HG03064 (cell line): ENCODE data around the gene KNOP1.

Source experiments
- ATAC-seq: cut with Tn5 transposase; IDR thresholded peaks from one replicate; pipeline ENCODE4 v1.9.1; 2021; ENCODE audit warnings: low read depth; ENCODE audit not compliant: unreplicated experiment

The KNOP1 gene

GRCh38 chr16:19708296-19709205, 9.5 kb downstream of the KNOP1 start:
- ATAC-seq = no peak

GRCh38 chr16:19707569-19708295, 10.3 kb downstream of the KNOP1 start:
- ATAC-seq = no peak

- no peak for ATAC-seq
Measured at GRCh38 chr16:19706846-19707245, 11.2 kb downstream of the KNOP1 start.

GRCh38 chr16:19705843-19706242, 12.2 kb downstream of the KNOP1 start:
- no peak for ATAC-seq

- no peak for ATAC-seq
Measured at GRCh38 chr16:19705146-19705501, 12.9 kb downstream of the KNOP1 start.

GRCh38 chr16:19704321-19705145, 13.5 kb downstream of the KNOP1 start:
- no peak for ATAC-seq

- no peak for ATAC-seq
Measured at GRCh38 chr16:19703172-19703889, 14.7 kb downstream of the KNOP1 start.

GRCh38 chr16:19701091-19701490, 16.9 kb downstream of the KNOP1 start:
- ATAC-seq = no peak

GRCh38 chr16:19700319-19700781, 17.7 kb downstream of the KNOP1 start:
- no peak for ATAC-seq

GRCh38 chr16:19699472-19699871, 18.6 kb downstream of the KNOP1 start:
- ATAC-seq = no peak

- no peak for ATAC-seq
Measured at GRCh38 chr16:19698480-19699465, 19.3 kb downstream of the KNOP1 start.

GRCh38 chr16:19697756-19698318, 20.2 kb downstream of the KNOP1 start:
- ATAC-seq = no peak

- no peak for ATAC-seq
Measured at GRCh38 chr16:19696961-19697360, 21.1 kb downstream of the KNOP1 start.

GRCh38 chr16:19696328-19696727, 21.7 kb downstream of the KNOP1 start:
- no peak for ATAC-seq

- no peak for ATAC-seq
Measured at GRCh38 chr16:19694989-19695388, 23.0 kb downstream of the KNOP1 start.

- ATAC-seq = no peak
Measured at GRCh38 chr16:19691161-19691711, 26.8 kb downstream of the KNOP1 start.

- no peak for ATAC-seq
Measured at GRCh38 chr16:19690196-19690595, 27.8 kb downstream of the KNOP1 start.

- no peak for ATAC-seq
Measured at GRCh38 chr16:19689342-19689741, 28.7 kb downstream of the KNOP1 start.
